RCC 7860 (cell line): ENCODE measurements around the gene PSMD6.

ENCODE experiments used
- DNase-seq: peaks from one replicate; pipeline ENCODE4 v3.0.0-alpha.2; 2015; ENCODE audit warnings: low spot score
- FAIRE-seq: peaks from 2 replicates; lab custom pipeline; 2012; peaks lifted over from hg19 to GRCh38; lab: Jason Lieb, UNC

The PSMD6 gene

DNA sequence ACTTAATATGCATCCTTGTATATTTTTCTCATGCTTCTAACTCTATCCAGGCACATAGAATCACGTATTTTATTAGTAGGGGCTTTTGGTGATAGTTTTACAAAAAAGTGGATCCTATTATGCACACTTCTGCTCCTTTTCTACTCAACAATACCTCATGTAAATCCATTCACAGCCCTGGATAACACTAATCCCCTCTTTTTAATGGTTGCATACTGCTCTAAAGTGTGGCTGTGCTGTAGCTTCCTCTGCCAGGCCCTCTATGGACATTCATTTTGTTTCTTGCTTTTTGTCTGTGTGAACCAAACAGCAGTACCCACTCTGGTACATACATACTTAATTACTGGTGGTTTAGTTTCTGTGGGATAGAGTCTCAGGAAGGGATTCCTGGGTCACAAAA, 59.8 kb downstream of the PSMD6 start:
- FAIRE-seq (no peak), DNase-seq (no peak)

DNA sequence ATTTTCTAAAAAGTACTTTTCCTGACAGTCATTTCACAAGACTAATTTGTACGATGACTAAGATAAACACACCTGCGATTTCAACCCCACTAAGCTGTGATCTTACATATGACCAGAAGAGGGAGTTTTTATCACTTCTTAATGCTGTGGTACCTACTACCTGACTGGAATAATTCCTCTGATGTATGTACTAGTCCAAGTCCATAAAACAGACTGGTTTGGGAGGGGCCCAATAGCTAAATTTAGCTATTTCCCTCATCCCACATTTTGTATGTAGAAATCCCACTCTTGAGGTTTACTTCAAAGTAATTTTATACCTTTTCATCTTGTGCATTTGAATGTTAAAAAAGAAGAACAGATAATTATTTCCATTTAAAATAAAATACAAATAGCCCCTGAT, 61.4 kb downstream of the PSMD6 start:
- FAIRE-seq (peak; percentile 78), DNase-seq (peak; percentile 18)
